Measurements from ENCODE around the gene DUSP9. TPM values are rescaled to one million over a fixed set of nuclear protein-coding genes. Genes with fewer than 3 reads are reported as not detected.

Gene DUSP9
- total RNA-seq, 1 donor from 2014 or later = 0.74 TPM

DNA sequence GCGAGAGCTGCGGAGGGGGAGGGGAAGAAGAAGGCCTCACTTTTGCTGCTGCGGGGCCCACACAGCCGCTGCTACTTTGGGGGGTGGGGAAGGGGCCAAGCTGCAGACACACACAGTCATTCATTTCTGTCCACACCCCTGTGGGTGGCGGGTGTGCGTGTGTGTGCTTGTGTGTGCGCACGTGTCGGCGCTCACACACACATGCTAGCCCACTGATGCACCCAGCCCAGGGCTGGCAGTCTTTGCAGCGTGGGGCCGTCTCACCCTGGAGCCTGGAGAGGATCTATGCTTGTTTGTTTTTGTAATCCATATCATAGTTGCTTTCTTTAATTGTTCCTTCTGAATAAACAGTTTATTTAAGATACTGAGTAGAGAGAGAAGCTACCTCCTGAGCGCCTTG, 4.0 kb downstream of the DUSP9 start:
- no peak for DNase-seq (ENCODE audit: extremely low spot score in 2 of 2)
- H3K27me3 ChIP-seq = no peaks in the 10 kb centered on the region
- no peak overlapping the region for H3K4me3 ChIP-seq
- no peak overlapping the region for H3K27ac ChIP-seq
- intact Hi-C loops (cut with DNase I) = no loop called here
- H3K9me3 ChIP-seq = no peaks in the 10 kb centered on the region
- H3K4me1 ChIP-seq = no peaks in the 10 kb centered on the region
- H3K36me3 ChIP-seq = no peaks in the 10 kb centered on the region
- TF ChIP-seq POLR2AphosphoS5 (IDR thresholded peaks at IDR 0.05; ENCODE audit: insufficient read depth in 1 of 2, low read depth in 1 of 2) (no peak), POLR2A (IDR thresholded peaks at IDR 0.05) (no peak)
- TF ChIP-seq, protein P1, sequence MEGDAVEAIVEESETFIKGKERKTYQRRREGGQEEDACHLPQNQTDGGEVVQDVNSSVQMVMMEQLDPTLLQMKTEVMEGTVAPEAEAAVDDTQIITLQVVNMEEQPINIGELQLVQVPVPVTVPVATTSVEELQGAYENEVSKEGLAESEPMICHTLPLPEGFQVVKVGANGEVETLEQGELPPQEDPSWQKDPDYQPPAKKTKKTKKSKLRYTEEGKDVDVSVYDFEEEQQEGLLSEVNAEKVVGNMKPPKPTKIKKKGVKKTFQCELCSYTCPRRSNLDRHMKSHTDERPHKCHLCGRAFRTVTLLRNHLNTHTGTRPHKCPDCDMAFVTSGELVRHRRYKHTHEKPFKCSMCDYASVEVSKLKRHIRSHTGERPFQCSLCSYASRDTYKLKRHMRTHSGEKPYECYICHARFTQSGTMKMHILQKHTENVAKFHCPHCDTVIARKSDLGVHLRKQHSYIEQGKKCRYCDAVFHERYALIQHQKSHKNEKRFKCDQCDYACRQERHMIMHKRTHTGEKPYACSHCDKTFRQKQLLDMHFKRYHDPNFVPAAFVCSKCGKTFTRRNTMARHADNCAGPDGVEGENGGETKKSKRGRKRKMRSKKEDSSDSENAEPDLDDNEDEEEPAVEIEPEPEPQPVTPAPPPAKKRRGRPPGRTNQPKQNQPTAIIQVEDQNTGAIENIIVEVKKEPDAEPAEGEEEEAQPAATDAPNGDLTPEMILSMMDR (IDR thresholded peaks at IDR 0.05) = no peak

DNA sequence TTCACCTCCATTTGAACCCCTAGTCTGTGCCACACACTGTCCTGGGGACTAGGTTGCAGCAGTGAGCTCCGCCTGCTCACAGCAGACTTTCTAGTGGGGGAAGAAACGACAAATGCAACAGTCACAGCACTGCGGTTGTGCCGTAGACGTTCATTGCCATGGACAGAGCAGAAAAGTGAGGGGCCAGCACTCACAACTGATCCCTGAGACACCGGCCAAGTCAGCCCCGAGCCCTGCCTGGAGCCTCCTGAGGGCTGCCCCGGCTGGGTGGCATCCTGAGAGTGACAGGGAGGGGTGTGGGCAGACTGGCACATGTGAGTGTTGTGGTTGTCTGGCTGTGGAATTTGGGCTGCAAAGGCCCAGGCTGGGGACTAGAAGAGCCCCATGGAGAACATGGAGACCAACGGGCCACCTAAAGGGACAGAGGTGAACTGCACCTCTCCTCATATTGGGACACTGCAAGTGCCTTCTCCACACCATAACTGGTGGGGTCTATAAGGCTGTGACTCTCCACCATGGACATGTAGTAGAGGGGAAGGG, 4.6 kb downstream of the DUSP9 start:
- Histone ChIP-seq H3K27ac (no peak overlapping the region), H3K9me3 (no peaks in the 10 kb centered on the region), H3K36me3 (no peaks in the 10 kb centered on the region), H3K27me3 (no peaks in the 10 kb centered on the region), H3K4me1 (no peaks in the 10 kb centered on the region), H3K4me3 (no peak overlapping the region)
- intact Hi-C loops (cut with DNase I) = no loop called here
- no peak for DNase-seq (ENCODE audit: extremely low spot score in 2 of 2)
- no peak for TF ChIP-seq POLR2AphosphoS5 (IDR thresholded peaks at IDR 0.05; ENCODE audit: insufficient read depth in 1 of 2, low read depth in 1 of 2)
- TF ChIP-seq, protein P1 (IDR thresholded peaks at IDR 0.05) = no peak
- no peak for TF ChIP-seq POLR2A (IDR thresholded peaks at IDR 0.05)

DNA sequence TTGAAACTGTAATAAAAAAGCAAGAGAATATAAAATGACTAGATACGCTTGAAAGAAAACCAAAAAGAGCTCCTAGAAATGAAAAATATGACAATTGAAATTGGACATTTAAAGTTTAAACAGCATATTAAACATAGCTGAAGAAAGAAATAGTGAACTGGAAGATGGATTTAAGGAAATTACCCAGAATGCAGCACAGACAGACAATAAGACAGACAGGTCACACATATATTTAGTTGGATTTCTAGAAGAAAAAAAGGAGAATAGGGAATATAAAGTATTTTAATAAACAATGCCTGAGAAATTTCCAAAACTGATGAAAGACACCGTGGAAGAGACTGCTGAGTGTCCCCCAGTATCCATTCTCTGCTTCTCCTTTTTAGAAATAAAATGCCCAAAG, 6.6 kb downstream of the DUSP9 start:
- no peaks in the 10 kb centered on the region for H3K36me3 ChIP-seq
- intact Hi-C loops (cut with DNase I) = no loop called here
- TF ChIP-seq POLR2AphosphoS5 (IDR thresholded peaks at IDR 0.05; ENCODE audit: insufficient read depth in 1 of 2, low read depth in 1 of 2) = no peak
- TF ChIP-seq, protein P1 (IDR thresholded peaks at IDR 0.05) = no peak
- TF ChIP-seq POLR2A (IDR thresholded peaks at IDR 0.05) = no peak

DNA sequence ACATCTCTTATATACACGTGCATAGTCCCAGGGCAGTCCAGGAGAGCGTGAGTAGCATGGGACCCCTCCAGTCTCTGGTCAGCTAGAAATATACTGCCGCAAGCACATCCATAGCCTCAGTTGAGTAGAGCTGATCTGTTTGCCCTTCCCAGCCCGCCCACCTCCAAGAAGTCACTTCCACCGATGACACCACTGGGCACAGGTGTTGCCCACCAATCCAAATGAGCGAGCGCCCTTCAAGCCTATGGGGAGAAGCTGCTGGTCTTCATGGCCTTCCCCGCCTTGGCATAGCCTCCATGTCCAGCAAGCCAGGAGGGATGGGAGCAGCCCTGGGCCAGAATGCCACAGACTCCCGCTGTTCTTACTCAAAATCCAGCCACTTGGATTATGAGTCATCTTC, 10.2 kb downstream of the DUSP9 start:
- TF ChIP-seq, protein P1 (IDR thresholded peaks at IDR 0.05) = no peak
- no peak for TF ChIP-seq POLR2AphosphoS5 (IDR thresholded peaks at IDR 0.05; ENCODE audit: insufficient read depth in 1 of 2, low read depth in 1 of 2)
- Histone ChIP-seq H3K4me1 (no peaks in the 10 kb centered on the region), H3K9me3 (no peaks in the 10 kb centered on the region), H3K27ac (no peak overlapping the region), H3K36me3 (no peaks in the 10 kb centered on the region), H3K27me3 (no peaks in the 10 kb centered on the region), H3K4me3 (no peak overlapping the region)
- no peak for DNase-seq (ENCODE audit: extremely low spot score in 2 of 2)
- intact Hi-C loops (cut with DNase I) = no loop called here

More for the DNA sequence above, 6.6 kb downstream of the DUSP9 start:
- Histone ChIP-seq H3K9me3 (no peaks in the 10 kb centered on the region), H3K27me3 (no peaks in the 10 kb centered on the region), H3K4me1 (no peaks in the 10 kb centered on the region), H3K27ac (no peak overlapping the region), H3K4me3 (no peak overlapping the region)
- DNase-seq (ENCODE audit: extremely low spot score in 2 of 2) = no peak

DNA sequence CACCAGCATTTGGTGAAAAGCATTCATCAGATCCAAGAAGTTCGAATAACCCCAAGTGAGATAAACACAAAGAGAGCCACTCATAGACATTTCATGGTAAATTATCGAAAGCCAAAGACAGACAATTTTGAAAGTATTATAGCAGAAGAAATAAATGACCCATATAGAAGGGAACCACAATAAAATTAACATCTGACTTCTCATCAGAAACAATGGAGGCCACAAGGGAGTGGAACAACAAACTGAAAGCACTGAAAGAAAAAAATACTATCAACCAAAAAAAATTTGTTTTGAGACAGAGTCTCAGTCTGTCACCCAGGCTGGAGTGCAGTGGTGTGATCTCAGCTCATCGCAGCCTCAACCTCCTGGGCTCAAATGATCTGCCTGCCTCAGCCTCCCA, 12.3 kb downstream of the DUSP9 start:
- H3K9me3 ChIP-seq = no peaks in the 10 kb centered on the region
- no peak for DNase-seq (ENCODE audit: extremely low spot score in 2 of 2)
- no peak overlapping the region for H3K27ac ChIP-seq
- H3K36me3 ChIP-seq = no peaks in the 10 kb centered on the region
- intact Hi-C loops (cut with DNase I) = no loop called here
- TF ChIP-seq POLR2A (IDR thresholded peaks at IDR 0.05) = no peak
- no peaks in the 10 kb centered on the region for H3K4me1 ChIP-seq
- no peak overlapping the region for H3K4me3 ChIP-seq
- H3K27me3 ChIP-seq = no peaks in the 10 kb centered on the region
